HL-60 (cell line): Measurements from ENCODE around the gene NUDT22.

Experiments
- CTCF ChIP-seq: IDR thresholded peaks from one replicate; pipeline ENCODE4 v1.5.1; 2011; ENCODE audit warnings: low read length, control low read depth, inconsistent platforms; ENCODE audit not compliant: insufficient read depth
- POLR2AphosphoS5 ChIP-seq: IDR thresholded peaks from 2 replicates; pipeline ENCODE4 v1.6.1; 2012; ENCODE audit warnings: low read depth

- TF ChIP-seq POLR2AphosphoS5 (no peak), CTCF (no peak)
Observed at GRCh38 chr11:64183890-64184289, 42.2 kb upstream of the NUDT22 start.
